Ishikawa (cell line): Measurements from ENCODE around the gene HTR4.

Source experiments
- CEBPB ChIP-seq: IDR thresholded peaks from 2 replicates; pipeline ENCODE4 v1.6.1; 2012
- MAX ChIP-seq: IDR thresholded peaks from 2 replicates; pipeline ENCODE4 v1.6.1; 2012
- REST ChIP-seq: IDR thresholded peaks from 2 replicates; pipeline ENCODE4 v1.6.1; 2012; ENCODE audit warnings: low read depth, mild to moderate bottlenecking
- TEAD4 ChIP-seq: IDR thresholded peaks from 2 replicates; pipeline ENCODE4 v1.6.1; 2012
- USF1 ChIP-seq: IDR thresholded peaks from 2 replicates; pipeline ENCODE4 v1.6.1; 2012
- ZBTB7A ChIP-seq: IDR thresholded peaks from 2 replicates; pipeline ENCODE4 v1.6.1; 2012; ENCODE audit warnings: low read depth

GRCh38 chr5:148619484-148619883, 34.8 kb downstream of the HTR4 start:
- TF ChIP-seq CEBPB, result no peak
- no peak for TF ChIP-seq MAX
- no peak for TF ChIP-seq ZBTB7A
- TF ChIP-seq REST, result no peak
- TF ChIP-seq TEAD4, result no peak
- no peak for TF ChIP-seq USF1
